Erythroblast (primary cell): ENCODE data around the gene CRCP.

ENCODE experiments used
- GATA1 ChIP-seq: IDR thresholded peaks from 2 replicates; pipeline ENCODE4 v1.6.1; 2011; ENCODE audit warnings: low read depth, mild to moderate bottlenecking, control low read depth, low read length, moderate library complexity
- POLR2A ChIP-seq: IDR thresholded peaks from 2 replicates; pipeline ENCODE4 v1.6.1; 2011; ENCODE audit warnings: mild to moderate bottlenecking, low read length

- no peak for TF ChIP-seq POLR2A
- no peak for TF ChIP-seq GATA1
Measured at GRCh38 chr7:66082083-66082482, 32.6 kb upstream of the CRCP start.
